ENCODE measurements around the gene BCAR1. TPM values are rescaled to one million over a fixed set of nuclear protein-coding genes. Genes with fewer than 3 reads are reported as not detected.
A peak's percentile ranks its signal among the peaks of the same experiment; 100 is the strongest.
"Not testable (repeated sequence)": the region's sequence is repeated elsewhere in the genome, so short reads cannot be mapped to it uniquely, and the experiment has no call there.

BCAR1 gene
- total and polyA plus RNA-seq, 3 donors from 2014 or later, result 83.8 to 201 (median 139) TPM

DNA sequence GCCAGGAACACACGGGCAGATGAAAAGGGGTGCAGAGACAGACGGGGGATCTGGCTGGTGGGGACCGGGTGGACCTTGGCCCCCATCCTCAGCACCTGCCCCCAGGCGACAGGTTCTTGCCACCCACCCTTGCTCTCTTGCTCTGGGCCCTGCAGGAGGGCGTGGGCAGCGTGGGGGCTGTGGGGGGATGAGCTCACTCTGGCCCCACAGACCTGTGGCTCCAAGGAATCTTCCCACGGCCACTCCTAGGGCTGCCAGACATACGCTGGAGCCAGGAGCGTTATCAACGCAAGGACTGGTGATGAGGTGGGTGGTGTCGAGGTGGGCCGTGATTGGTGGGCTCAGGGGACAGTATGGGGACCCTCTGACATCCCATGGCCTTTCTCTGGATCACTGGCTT, 26.3 kb downstream of the BCAR1 start:
- H3K4me1 ChIP-seq, result peaks cover 3% of the 10 kb centered on the region
- intact Hi-C loops (cut with DNase I; ENCODE audit: low total_unique reads), result loop anchor here (2.0 kb wide), 1 partner anchor 18 kb away; the partner anchor contains the start of gene CTRB2
- H3K27me3 ChIP-seq, result no peaks in the 10 kb centered on the region
- H3K4me3 ChIP-seq, result no peak overlapping the region
- DNase-seq, result no peak
- 48 to 67% methylated on average over 8 to 12 of the region's 12 CpGs for WGBS, 2 donors
- TF ChIP-seq, protein P1, sequence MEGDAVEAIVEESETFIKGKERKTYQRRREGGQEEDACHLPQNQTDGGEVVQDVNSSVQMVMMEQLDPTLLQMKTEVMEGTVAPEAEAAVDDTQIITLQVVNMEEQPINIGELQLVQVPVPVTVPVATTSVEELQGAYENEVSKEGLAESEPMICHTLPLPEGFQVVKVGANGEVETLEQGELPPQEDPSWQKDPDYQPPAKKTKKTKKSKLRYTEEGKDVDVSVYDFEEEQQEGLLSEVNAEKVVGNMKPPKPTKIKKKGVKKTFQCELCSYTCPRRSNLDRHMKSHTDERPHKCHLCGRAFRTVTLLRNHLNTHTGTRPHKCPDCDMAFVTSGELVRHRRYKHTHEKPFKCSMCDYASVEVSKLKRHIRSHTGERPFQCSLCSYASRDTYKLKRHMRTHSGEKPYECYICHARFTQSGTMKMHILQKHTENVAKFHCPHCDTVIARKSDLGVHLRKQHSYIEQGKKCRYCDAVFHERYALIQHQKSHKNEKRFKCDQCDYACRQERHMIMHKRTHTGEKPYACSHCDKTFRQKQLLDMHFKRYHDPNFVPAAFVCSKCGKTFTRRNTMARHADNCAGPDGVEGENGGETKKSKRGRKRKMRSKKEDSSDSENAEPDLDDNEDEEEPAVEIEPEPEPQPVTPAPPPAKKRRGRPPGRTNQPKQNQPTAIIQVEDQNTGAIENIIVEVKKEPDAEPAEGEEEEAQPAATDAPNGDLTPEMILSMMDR (IDR thresholded peaks at IDR 0.05), result no peak
- no peak for TF ChIP-seq POLR2A (IDR thresholded peaks at IDR 0.05)
- H3K27ac ChIP-seq, result no peak overlapping the region
- no peaks in the 10 kb centered on the region for H3K9me3 ChIP-seq
- no peaks in the 10 kb centered on the region for H3K36me3 ChIP-seq (ENCODE audit: low read depth, missing control alignments)

DNA sequence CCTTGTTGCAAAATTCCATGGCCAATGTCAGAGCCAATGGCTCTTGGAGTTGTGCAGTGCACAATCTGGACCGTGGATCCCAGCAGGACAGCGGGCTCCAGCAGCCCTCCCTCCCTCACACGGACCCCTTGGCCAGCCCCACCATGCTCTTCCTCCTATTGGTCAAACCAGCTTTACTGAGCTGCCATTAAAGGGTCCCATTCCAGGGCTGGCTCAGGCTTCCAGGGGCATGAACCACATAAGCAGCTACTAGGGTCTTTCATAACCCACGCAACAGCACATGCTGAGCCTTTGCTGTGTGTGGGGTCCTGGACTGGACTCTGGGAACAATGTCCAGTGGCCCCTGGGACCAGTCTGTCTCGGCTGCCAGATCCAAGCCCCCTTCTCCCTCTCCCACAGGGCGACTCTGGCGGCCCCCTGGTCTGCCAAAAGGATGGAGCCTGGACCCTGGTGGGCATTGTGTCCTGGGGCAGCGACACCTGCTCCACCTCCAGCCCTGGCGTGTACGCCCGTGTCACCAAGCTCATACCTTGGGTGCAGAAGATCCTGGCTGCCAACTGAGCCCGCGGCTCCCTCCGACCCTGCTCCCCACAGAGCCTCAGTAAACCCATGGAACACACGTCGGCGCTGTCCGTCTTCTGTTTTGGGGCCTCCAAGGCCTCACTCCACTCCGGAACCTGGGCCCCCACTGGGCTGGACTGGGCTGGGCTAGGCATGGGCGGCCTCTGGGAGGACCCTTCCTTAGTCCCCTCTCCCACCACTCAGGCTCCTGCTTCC, 26.9 kb downstream of the BCAR1 start:
- Histone ChIP-seq H3K4me1 (peaks cover 3% of the 10 kb centered on the region), H3K27ac (no peak overlapping the region), H3K9me3 (no peaks in the 10 kb centered on the region), H3K36me3 (ENCODE audit: low read depth, missing control alignments) (no peaks in the 10 kb centered on the region), H3K27me3 (no peaks in the 10 kb centered on the region), H3K4me3 (no peak overlapping the region)
- intact Hi-C loops (cut with DNase I; ENCODE audit: low total_unique reads), result loop anchor here (2.0 kb wide), 1 partner anchor 18 kb away; the partner anchor contains the start of gene CTRB2
- TF ChIP-seq, protein P1 (IDR thresholded peaks at IDR 0.05), result no peak
- TF ChIP-seq POLR2A (IDR thresholded peaks at IDR 0.05), result no peak
- DNase-seq, result no peak
- WGBS, 2 donors, result 66 to 71% methylated on average over 15 to 20 of the region's 20 CpGs

DNA sequence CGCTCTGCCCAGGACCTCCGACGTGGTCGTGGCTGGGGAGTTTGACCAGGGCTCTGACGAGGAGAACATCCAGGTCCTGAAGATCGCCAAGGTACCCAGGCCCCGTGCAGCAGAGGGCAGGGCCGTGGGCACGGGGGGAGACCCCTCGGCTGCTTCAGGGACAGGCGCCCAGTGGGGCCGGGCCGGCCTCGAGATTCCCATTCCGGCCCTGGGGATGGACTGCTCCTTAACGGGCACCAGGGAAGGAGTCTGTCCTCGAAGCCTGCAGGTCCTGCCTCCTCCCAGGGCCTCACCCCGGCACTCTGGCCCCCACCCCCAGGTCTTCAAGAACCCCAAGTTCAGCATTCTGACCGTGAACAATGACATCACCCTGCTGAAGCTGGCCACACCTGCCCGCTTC, 28.3 kb downstream of the BCAR1 start:
- H3K27me3 ChIP-seq; H3K27ac ChIP-seq; H3K4me1 ChIP-seq; H3K36me3 ChIP-seq (ENCODE audit: low read depth, missing control alignments); intact Hi-C loops (cut with DNase I; ENCODE audit: low total_unique reads); H3K9me3 ChIP-seq; DNase-seq; H3K4me3 ChIP-seq: not testable (repeated sequence)
- no CpG with 5 or more reads among the region's 20 CpGs for WGBS, 2 donors

DNA sequence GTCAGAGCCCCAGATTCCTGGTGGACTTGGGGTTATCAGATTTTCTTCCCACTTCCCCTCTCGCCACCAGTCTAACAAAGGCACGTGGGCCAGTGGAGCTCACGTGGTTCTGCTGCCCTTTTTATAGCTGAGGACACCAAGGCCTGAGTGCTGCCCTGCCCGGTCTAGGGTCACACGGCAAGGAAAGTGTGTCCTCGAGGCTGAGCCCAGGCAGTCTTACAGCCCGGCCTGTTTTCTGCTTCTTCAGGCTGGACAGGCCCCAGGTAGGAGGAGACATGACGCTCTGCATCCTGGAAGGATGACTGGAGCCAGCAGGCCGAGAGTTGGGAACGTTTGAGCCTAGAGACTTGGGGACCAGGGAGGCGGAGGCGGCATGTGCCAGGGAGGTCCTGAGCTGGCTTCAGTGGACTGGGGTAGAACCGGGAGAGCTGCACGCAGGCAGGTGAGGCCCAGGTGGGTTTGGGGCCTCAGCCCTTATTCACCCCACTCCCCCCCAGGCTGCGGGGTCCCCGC, 29.1 kb downstream of the BCAR1 start:
- peaks cover 3% of the 10 kb centered on the region for H3K4me1 ChIP-seq
- no peaks in the 10 kb centered on the region for H3K9me3 ChIP-seq
- no peaks in the 10 kb centered on the region for H3K36me3 ChIP-seq (ENCODE audit: low read depth, missing control alignments)
- H3K27me3 ChIP-seq, result no peaks in the 10 kb centered on the region
- DNase-seq, result peak; percentile 50
- TF ChIP-seq, protein P1 (IDR thresholded peaks at IDR 0.05), result no peak
- no peak for TF ChIP-seq POLR2A (IDR thresholded peaks at IDR 0.05)
- no peak overlapping the region for H3K4me3 ChIP-seq
- intact Hi-C loops (cut with DNase I; ENCODE audit: low total_unique reads), result no loop called here
- peak overlapping the region in 1 of 2 donors; percentile 41 for H3K27ac ChIP-seq
- WGBS, 2 donors, result 50 to 66% methylated on average over 7 to 14 of the region's 16 CpGs

DNA sequence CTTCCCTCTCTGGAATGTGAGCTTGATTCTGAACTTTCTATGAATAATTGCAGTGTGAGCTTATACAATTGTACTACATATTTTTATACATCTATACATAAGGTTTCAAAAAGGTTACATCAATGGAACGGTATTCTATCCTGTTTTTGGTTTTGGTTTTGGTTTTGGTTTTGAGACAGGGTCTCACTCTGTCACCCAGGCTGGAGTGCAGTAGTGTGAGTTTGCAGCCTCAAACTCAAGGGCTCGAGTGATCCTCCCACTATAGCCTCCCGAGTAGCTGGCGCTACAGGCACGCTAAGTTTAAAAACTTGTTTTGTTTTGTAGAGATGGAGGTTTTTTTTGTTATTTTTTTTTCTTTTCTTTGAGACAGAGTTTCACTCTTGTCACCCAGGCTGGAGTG, 31.6 kb downstream of the BCAR1 start:
- Histone ChIP-seq H3K9me3 (no peaks in the 10 kb centered on the region), H3K4me3 (no peak overlapping the region), H3K27ac (no peak overlapping the region), H3K4me1 (peaks cover 3% of the 10 kb centered on the region), H3K36me3 (ENCODE audit: low read depth, missing control alignments) (no peaks in the 10 kb centered on the region), H3K27me3 (no peaks in the 10 kb centered on the region)
- DNase-seq, result no peak
- TF ChIP-seq POLR2A (IDR thresholded peaks at IDR 0.05), result no peak
- TF ChIP-seq, protein P1 (IDR thresholded peaks at IDR 0.05), result no peak
- WGBS, 2 donors, result 42 to 52% methylated on average over 5 of the region's 5 CpGs
- intact Hi-C loops (cut with DNase I; ENCODE audit: low total_unique reads), result no loop called here
